ENCODE results near the gene LNX2.

DNA sequence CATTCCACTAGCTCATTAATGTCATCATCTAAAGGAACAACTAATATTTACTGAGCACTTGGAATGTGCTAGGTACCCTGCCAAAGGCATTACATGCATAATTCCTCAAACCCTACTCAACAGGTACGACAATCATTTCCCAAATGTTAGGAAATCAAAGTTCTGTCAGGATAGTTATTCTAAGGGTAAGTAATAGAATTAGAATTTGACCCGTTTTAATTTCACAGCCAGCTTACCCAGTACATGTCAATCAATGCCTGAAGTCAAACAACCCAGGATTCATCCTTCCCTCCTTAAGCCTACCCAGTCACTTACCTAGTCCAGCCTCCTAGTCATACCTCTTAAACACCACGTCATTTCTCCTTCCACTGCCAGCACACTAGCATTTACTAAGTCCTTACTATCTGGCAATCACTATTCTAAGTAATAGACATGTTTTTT lies 2.4 kb downstream of the LNX2 start:
- TF ChIP-seq, protein P1, sequence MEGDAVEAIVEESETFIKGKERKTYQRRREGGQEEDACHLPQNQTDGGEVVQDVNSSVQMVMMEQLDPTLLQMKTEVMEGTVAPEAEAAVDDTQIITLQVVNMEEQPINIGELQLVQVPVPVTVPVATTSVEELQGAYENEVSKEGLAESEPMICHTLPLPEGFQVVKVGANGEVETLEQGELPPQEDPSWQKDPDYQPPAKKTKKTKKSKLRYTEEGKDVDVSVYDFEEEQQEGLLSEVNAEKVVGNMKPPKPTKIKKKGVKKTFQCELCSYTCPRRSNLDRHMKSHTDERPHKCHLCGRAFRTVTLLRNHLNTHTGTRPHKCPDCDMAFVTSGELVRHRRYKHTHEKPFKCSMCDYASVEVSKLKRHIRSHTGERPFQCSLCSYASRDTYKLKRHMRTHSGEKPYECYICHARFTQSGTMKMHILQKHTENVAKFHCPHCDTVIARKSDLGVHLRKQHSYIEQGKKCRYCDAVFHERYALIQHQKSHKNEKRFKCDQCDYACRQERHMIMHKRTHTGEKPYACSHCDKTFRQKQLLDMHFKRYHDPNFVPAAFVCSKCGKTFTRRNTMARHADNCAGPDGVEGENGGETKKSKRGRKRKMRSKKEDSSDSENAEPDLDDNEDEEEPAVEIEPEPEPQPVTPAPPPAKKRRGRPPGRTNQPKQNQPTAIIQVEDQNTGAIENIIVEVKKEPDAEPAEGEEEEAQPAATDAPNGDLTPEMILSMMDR (tag by site-specific recombination; IDR thresholded peaks at IDR 0.05): no peak
- TF ChIP-seq SP2 (tag by site-specific recombination; IDR thresholded peaks at IDR 0.05) (no peak), ZNF501 (tag by site-specific recombination; IDR thresholded peaks at IDR 0.05) (no peak), ZNF558 (tag by site-specific recombination; IDR thresholded peaks at IDR 0.05) (no peak), GLI2 (tag by site-specific recombination; IDR thresholded peaks at IDR 0.05; ENCODE audit: borderline replicate concordance, low read depth) (no peak), ZNF544 (tag by site-specific recombination; IDR thresholded peaks at IDR 0.05) (no peak)
- TF ChIP-seq, protein P2, sequence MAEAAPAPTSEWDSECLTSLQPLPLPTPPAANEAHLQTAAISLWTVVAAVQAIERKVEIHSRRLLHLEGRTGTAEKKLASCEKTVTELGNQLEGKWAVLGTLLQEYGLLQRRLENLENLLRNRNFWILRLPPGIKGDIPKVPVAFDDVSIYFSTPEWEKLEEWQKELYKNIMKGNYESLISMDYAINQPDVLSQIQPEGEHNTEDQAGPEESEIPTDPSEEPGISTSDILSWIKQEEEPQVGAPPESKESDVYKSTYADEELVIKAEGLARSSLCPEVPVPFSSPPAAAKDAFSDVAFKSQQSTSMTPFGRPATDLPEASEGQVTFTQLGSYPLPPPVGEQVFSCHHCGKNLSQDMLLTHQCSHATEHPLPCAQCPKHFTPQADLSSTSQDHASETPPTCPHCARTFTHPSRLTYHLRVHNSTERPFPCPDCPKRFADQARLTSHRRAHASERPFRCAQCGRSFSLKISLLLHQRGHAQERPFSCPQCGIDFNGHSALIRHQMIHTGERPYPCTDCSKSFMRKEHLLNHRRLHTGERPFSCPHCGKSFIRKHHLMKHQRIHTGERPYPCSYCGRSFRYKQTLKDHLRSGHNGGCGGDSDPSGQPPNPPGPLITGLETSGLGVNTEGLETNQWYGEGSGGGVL (tag by site-specific recombination; IDR thresholded peaks at IDR 0.05): no peak
- TF ChIP-seq, protein P3, sequence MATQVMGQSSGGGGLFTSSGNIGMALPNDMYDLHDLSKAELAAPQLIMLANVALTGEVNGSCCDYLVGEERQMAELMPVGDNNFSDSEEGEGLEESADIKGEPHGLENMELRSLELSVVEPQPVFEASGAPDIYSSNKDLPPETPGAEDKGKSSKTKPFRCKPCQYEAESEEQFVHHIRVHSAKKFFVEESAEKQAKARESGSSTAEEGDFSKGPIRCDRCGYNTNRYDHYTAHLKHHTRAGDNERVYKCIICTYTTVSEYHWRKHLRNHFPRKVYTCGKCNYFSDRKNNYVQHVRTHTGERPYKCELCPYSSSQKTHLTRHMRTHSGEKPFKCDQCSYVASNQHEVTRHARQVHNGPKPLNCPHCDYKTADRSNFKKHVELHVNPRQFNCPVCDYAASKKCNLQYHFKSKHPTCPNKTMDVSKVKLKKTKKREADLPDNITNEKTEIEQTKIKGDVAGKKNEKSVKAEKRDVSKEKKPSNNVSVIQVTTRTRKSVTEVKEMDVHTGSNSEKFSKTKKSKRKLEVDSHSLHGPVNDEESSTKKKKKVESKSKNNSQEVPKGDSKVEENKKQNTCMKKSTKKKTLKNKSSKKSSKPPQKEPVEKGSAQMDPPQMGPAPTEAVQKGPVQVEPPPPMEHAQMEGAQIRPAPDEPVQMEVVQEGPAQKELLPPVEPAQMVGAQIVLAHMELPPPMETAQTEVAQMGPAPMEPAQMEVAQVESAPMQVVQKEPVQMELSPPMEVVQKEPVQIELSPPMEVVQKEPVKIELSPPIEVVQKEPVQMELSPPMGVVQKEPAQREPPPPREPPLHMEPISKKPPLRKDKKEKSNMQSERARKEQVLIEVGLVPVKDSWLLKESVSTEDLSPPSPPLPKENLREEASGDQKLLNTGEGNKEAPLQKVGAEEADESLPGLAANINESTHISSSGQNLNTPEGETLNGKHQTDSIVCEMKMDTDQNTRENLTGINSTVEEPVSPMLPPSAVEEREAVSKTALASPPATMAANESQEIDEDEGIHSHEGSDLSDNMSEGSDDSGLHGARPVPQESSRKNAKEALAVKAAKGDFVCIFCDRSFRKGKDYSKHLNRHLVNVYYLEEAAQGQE (tag by site-specific recombination; IDR thresholded peaks at IDR 0.05): no peak

Measured in HEK293 (cell line).